ENCODE measurements around the gene POC1B.

The POC1B gene

DNA sequence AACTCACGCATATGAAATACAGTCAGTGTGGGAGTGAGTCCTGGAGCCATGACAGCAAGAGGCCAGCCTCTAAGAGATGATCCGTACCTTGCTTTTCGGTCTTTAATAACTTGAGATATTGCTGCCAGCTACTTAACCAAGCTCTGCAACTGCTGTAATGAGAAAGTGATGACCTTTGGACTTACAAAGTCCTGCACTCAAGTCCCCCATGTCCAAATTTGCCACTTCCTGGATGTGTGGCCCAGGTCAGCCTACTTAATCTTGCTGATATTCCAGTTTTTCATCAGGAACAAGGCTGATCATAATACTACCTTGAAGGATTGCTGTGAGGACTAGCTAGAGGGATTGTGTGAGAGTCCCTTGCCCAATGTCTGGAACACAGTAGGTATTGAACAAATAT lies 139.7 kb downstream of the POC1B start:
- Histone ChIP-seq H3K27ac (ENCODE audit: low read length) (no peak overlapping the region), H3K9me3 (ENCODE audit: control insufficient read depth, low read depth, low read length) (no peaks in the 10 kb centered on the region), H3K4me3 (ENCODE audit: low read length) (no peak overlapping the region), H3K9ac (ENCODE audit: low read length) (no peak overlapping the region), H3K4me1 (ENCODE audit: control insufficient read depth, low read depth, low read length) (peaks cover 33% of the 10 kb centered on the region), H3K27me3 (ENCODE audit: control insufficient read depth, insufficient read depth, low read length) (no peaks in the 10 kb centered on the region), H3K36me3 (ENCODE audit: control insufficient read depth, low read depth, low read length) (no peaks in the 10 kb centered on the region)

DNA sequence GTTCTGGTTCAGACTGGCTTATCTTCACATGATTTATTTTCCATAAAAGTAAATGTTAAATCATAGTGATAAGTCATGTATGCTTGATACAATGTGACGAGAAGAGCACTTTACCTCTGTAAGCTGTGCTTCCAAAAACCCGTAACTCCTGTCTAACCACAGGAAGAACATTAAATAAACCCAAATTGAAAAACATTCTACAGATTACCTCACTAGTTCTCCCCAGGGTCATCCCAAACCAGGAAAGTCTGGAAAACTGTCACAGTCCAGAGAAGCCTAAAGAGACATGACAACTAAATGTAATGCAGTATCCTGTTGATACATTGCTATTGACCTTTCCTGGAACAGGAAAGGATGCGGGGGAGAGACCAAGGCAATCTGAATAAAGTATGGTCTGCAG lies 141.0 kb downstream of the POC1B start:
- H3K9me3 ChIP-seq (ENCODE audit: control insufficient read depth, low read depth, low read length) = no peaks in the 10 kb centered on the region

DNA sequence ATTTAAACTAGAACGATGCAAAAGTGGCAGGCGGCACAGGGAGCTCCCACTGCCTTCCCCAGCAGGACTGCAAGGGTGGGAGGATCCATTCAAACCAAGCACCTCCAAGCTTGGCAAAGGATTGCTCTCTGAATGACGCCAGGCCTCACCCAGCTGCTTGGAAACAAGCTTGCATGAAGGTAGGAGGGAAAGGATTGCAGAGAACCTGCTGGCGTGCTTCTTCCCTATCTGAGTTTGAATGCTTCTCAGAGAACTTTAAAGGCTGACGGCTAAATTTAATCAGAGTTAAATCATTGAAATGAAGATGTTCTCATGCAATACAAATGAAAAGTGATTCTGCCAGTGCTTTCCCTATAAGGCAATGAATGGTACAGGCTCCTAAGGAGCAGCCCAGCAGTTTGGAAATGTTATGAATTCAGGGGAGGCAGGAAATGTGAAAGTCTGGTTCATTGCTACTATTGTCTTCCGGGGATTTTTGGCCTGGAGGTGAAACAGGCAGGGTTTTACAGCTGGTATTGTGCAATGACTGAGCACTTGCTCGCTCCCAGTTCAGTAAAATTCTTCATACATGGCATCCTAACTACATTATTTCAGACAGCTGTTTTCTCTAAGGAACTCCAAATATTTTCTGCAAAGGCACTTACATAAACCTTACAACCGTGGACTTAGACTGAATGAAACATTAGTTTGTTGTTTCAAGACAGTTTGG lies 141.6 kb downstream of the POC1B start:
- no peak overlapping the region for H3K4me3 ChIP-seq (ENCODE audit: low read length)
- no peak overlapping the region for H3K9ac ChIP-seq (ENCODE audit: low read length)
- no peak overlapping the region for H3K27ac ChIP-seq (ENCODE audit: low read length)
- no peaks in the 10 kb centered on the region for H3K36me3 ChIP-seq (ENCODE audit: control insufficient read depth, low read depth, low read length)
- H3K27me3 ChIP-seq (ENCODE audit: control insufficient read depth, insufficient read depth, low read length) = no peaks in the 10 kb centered on the region
- no peaks in the 10 kb centered on the region for H3K9me3 ChIP-seq (ENCODE audit: control insufficient read depth, low read depth, low read length)
- H3K4me1 ChIP-seq (ENCODE audit: control insufficient read depth, low read depth, low read length) = peaks cover 33% of the 10 kb centered on the region

More for the DNA sequence above, 141.0 kb downstream of the POC1B start:
- no peak overlapping the region for H3K4me3 ChIP-seq (ENCODE audit: low read length)
- H3K27ac ChIP-seq (ENCODE audit: low read length) = no peak overlapping the region
- peaks cover 33% of the 10 kb centered on the region for H3K4me1 ChIP-seq (ENCODE audit: control insufficient read depth, low read depth, low read length)
- no peaks in the 10 kb centered on the region for H3K27me3 ChIP-seq (ENCODE audit: control insufficient read depth, insufficient read depth, low read length)
- no peak overlapping the region for H3K9ac ChIP-seq (ENCODE audit: low read length)
- no peaks in the 10 kb centered on the region for H3K36me3 ChIP-seq (ENCODE audit: control insufficient read depth, low read depth, low read length)

DNA sequence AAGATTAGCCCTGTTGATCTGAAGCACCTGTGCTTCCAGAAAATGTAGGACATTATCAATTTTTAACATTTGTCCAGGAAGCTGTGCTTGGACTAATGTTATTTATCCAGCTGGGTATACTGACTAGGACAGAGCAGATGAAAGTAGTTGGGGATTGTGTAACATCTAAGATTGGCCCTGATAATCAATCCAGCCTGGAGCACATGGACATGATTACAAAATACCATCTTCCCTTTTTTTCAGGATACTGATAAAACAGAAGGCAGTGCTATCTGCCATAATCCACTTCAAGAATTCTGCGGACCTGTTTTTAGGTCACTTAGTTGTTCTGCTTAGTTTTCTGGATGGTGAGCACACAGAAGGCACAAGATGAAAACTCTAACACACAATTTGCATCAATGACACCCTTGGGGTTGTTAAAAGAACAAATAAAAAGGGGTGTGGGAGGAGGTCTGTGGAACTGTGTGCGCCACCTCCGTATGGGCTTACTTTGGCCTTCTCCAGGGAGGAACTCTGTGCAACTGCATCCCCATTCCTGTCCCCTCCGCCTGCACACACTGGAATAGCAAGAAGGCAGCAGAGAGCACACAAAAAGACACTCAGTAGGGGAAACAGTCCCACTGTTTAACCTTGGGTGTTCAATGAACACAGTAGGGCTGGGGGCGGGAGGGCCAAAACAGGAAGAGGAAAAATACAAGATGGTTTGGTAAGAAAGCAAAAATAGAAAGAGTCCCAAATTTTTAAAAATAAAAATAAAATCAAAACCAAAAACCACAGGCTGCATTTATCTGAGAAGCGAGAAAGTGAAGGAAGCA lies 142.4 kb downstream of the POC1B start:
- no peak overlapping the region for H3K27ac ChIP-seq (ENCODE audit: low read length)
- peaks cover 33% of the 10 kb centered on the region for H3K4me1 ChIP-seq (ENCODE audit: control insufficient read depth, low read depth, low read length)
- H3K9ac ChIP-seq (ENCODE audit: low read length) = no peak overlapping the region
- H3K36me3 ChIP-seq (ENCODE audit: control insufficient read depth, low read depth, low read length) = no peaks in the 10 kb centered on the region
- no peaks in the 10 kb centered on the region for H3K9me3 ChIP-seq (ENCODE audit: control insufficient read depth, low read depth, low read length)
- H3K27me3 ChIP-seq (ENCODE audit: control insufficient read depth, insufficient read depth, low read length) = no peaks in the 10 kb centered on the region
- no peak overlapping the region for H3K4me3 ChIP-seq (ENCODE audit: low read length)

DNA sequence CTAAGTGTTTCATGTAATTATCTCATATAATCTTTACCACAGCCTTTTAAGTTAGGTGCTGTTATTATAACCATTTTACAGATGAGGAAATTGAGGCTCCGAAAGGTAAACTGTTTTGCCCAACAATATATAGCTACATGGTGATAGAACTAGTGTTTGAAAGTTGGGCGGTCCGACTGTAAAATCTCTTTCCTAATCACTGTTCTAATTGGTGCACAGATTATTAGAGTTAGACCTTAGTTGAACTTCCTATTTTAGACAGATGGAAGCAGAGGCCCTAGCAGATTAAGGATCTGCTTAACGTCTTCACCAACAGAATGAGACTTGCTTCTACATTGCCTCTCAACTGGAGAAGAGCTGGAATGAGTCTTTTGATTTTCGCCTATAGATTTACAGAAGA lies 143.5 kb downstream of the POC1B start:
- H3K4me3 ChIP-seq (ENCODE audit: low read length) = no peak overlapping the region
- no peak overlapping the region for H3K9ac ChIP-seq (ENCODE audit: low read length)
- no peaks in the 10 kb centered on the region for H3K27me3 ChIP-seq (ENCODE audit: control insufficient read depth, insufficient read depth, low read length)
- no peak overlapping the region for H3K27ac ChIP-seq (ENCODE audit: low read length)
- no peaks in the 10 kb centered on the region for H3K36me3 ChIP-seq (ENCODE audit: control insufficient read depth, low read depth, low read length)
- peaks cover 33% of the 10 kb centered on the region for H3K4me1 ChIP-seq (ENCODE audit: control insufficient read depth, low read depth, low read length)
- no peaks in the 10 kb centered on the region for H3K9me3 ChIP-seq (ENCODE audit: control insufficient read depth, low read depth, low read length)

DNA sequence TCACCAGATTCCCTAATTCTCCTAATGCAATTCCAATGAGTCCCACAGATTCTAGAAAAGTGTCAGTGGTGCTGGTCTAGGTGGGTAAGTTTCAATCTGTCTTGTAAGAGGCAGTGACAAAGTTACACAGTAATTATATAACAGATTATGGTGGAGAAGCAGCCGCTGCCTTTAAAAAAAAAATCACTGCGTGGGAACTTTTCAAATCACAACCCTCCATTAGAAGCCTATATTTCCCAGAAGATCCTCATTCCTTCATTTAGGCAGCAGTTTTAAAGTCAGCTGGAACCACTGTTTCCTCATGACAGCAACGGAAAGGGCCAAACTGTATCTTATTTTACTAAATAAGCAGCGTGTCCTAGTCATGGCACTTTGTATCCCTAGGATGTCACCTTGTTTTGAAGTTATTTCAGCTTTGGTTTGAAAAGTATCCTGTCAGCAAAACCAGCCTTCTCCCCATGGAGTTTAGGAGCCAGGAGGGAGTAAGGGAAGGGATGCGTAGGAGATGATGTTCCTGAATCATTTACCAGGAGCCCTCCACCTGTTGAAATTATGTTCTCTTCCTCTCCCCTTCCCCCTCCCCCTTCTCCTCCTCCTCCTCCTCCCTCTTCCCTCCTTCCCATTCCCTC lies 145.9 kb downstream of the POC1B start:
- Histone ChIP-seq H3K36me3 (ENCODE audit: control insufficient read depth, low read depth, low read length) (no peaks in the 10 kb centered on the region), H3K4me1 (ENCODE audit: control insufficient read depth, low read depth, low read length) (peaks cover 19% of the 10 kb centered on the region), H3K27me3 (ENCODE audit: control insufficient read depth, insufficient read depth, low read length) (no peaks in the 10 kb centered on the region), H3K9ac (ENCODE audit: low read length) (no peak overlapping the region), H3K4me3 (ENCODE audit: low read length) (no peak overlapping the region), H3K27ac (ENCODE audit: low read length) (no peak overlapping the region), H3K9me3 (ENCODE audit: control insufficient read depth, low read depth, low read length) (no peaks in the 10 kb centered on the region)

DNA sequence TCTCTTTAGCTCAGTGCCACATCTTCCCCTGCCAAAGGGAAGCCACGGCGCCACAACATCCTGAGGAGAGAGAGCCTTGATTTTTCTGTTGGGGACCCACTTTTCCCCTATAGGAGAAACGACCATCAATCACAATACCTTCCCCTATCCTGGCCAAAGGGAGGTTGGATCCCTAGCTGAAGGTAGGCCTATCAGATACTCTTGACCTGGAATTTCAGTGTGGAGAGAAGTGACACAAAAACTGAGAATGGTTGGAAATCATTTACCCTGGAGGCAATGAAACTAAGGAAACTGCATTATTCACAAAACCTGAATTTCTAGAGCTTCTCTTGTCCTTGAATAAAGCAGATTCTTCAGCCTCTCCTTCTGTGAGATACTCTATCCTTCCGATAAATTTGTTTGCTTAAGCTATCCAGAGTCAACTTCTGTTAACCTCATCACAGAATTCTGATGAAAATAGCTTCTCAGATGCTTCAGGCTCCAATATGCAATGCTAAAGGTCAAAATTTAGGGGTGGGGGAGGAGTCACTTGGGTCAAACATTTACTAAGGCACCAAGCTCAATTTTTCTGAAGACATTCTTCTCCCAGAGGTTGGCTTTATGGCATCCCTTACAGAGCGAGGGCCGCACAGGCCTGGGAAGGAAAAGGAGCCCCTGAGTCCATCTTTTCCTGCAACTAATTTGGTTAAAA lies 146.6 kb downstream of the POC1B start:
- Histone ChIP-seq H3K27ac (ENCODE audit: low read length) (no peak overlapping the region), H3K27me3 (ENCODE audit: control insufficient read depth, insufficient read depth, low read length) (no peaks in the 10 kb centered on the region), H3K36me3 (ENCODE audit: control insufficient read depth, low read depth, low read length) (no peaks in the 10 kb centered on the region), H3K4me3 (ENCODE audit: low read length) (no peak overlapping the region), H3K4me1 (ENCODE audit: control insufficient read depth, low read depth, low read length) (peaks cover 13% of the 10 kb centered on the region), H3K9me3 (ENCODE audit: control insufficient read depth, low read depth, low read length) (no peaks in the 10 kb centered on the region), H3K9ac (ENCODE audit: low read length) (no peak overlapping the region)

DNA sequence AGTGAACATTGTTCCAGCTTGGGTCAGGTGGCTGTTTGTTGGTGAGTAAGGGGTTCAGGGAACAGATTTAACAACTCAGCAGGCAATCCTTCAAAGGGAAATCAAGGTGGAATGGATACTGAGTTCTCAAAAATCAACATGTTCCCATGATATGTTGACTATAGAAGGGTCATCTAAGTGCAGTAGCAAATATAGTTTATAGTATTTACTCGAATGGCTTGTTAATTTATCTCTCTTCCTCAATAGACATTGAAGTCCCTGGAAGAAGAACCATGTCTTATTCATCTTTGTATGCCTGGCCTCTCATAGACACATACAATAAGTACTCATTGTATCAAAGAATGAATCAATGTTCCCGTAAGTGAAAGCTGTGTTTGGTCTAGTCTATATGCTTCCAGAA lies 149.0 kb downstream of the POC1B start:
- Histone ChIP-seq H3K9ac (ENCODE audit: low read length) (no peak overlapping the region), H3K4me1 (ENCODE audit: control insufficient read depth, low read depth, low read length) (peaks cover 13% of the 10 kb centered on the region), H3K4me3 (ENCODE audit: low read length) (no peak overlapping the region), H3K36me3 (ENCODE audit: control insufficient read depth, low read depth, low read length) (no peaks in the 10 kb centered on the region), H3K9me3 (ENCODE audit: control insufficient read depth, low read depth, low read length) (no peaks in the 10 kb centered on the region), H3K27ac (ENCODE audit: low read length) (no peak overlapping the region), H3K27me3 (ENCODE audit: control insufficient read depth, insufficient read depth, low read length) (no peaks in the 10 kb centered on the region)

DNA sequence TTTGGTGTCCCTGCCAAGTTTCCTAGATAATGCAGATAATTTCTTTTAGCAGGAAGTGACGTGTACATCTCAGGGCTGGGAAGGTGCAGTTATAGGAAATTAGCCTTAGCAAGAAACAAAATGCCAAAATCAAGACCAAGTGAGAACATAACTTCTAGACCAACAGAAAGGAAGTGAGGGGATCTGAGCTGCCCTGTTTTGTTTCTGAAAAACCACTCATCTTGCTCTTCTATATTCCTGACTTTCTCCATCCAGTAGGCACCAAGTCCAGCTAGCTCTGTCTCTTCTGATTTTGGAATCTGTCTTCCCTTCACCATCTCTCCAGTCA lies 149.7 kb downstream of the POC1B start:
- H3K36me3 ChIP-seq (ENCODE audit: control insufficient read depth, low read depth, low read length) = no peaks in the 10 kb centered on the region
- H3K27me3 ChIP-seq (ENCODE audit: control insufficient read depth, insufficient read depth, low read length) = no peaks in the 10 kb centered on the region
- no peak overlapping the region for H3K27ac ChIP-seq (ENCODE audit: low read length)
- H3K4me3 ChIP-seq (ENCODE audit: low read length) = no peak overlapping the region
- no peak overlapping the region for H3K9ac ChIP-seq (ENCODE audit: low read length)
- H3K9me3 ChIP-seq (ENCODE audit: control insufficient read depth, low read depth, low read length) = no peaks in the 10 kb centered on the region
- peaks cover 13% of the 10 kb centered on the region for H3K4me1 ChIP-seq (ENCODE audit: control insufficient read depth, low read depth, low read length)

DNA sequence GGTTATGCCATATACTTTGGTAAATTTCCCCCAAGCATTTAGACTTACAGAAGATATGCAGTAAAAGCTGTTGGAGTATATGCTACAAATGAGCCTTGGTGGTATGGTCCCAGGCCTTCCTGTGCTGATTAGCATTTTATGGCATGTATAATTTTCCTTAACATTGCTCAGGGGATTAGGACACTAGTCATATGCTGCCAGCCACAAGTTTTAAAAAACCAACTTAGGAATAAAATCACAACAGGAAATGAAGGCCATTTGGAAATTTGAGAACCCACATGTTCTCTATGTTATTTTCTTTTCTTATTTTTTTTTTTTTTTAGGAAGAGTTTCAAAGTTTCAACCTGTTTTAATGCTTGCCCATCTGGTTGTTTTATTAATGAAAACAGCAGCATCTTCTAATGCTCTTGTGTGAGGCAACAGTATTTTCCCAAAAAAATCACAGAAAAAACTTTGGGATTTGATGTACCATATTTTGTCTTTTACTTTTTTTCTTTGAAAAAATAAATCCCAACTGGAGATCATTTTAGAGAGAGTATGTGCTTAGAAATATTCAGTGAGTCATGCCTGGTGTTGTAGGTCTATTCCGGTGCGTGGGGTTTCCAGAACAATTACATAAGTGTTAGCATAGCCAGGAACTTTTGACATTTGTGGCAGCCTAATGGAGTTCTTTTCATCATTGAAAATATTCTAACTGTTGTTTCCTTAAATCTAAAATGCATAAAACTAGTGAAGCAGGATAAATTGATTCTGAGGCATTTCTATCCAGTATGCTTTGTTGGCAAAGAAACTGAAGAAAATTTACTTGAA lies 151.9 kb downstream of the POC1B start:
- Histone ChIP-seq H3K4me1 (ENCODE audit: control insufficient read depth, low read depth, low read length) (peaks cover 13% of the 10 kb centered on the region), H3K36me3 (ENCODE audit: control insufficient read depth, low read depth, low read length) (no peaks in the 10 kb centered on the region), H3K9ac (ENCODE audit: low read length) (no peak overlapping the region), H3K4me3 (ENCODE audit: low read length) (no peak overlapping the region), H3K27ac (ENCODE audit: low read length) (no peak overlapping the region), H3K9me3 (ENCODE audit: control insufficient read depth, low read depth, low read length) (no peaks in the 10 kb centered on the region), H3K27me3 (ENCODE audit: control insufficient read depth, insufficient read depth, low read length) (no peaks in the 10 kb centered on the region)

All from iPS-18a (cell line).